Measurements from ENCODE around the gene TMEM161A. TPM values are rescaled to one million over a fixed set of nuclear protein-coding genes. Genes with fewer than 3 reads are reported as not detected.

TMEM161A gene
- polyA plus RNA-seq, 1 donor from 2014 or later = 19.5 TPM

DNA sequence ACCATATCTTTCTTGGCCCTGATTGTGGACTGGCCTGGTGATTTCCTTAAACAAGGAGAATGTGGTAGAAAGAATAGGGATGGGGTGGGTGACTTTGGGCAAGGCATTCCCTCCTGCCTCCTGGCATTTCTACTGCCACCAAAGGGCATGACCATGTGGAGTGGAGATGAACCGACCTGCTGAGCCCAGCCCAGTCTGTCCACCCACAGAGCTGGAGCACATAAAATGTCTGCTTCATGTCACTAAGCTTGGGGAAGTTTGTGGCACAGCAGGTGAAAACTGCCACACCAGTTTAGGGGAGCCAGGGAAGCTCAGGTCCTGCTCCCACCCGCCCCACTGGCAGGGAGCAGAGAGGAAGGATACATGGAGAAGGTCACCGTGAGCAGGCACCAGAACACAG lies 6.3 kb downstream of the TMEM161A start:
- Histone ChIP-seq H3K9me3 (ENCODE audit: low read length) (no peaks in the 10 kb centered on the region), H3K4me3 (ENCODE audit: low read length) (no peak overlapping the region), H3K9ac (ENCODE audit: low read length) (no peak overlapping the region), H3K9me2 (ENCODE audit: insufficient read depth, low read length) (no peaks in the 10 kb centered on the region), H3K27ac (ENCODE audit: low read length) (no peak overlapping the region), H2AFZ (ENCODE audit: low read depth, low read length) (no peak overlapping the region), H3K4me2 (ENCODE audit: low read length) (no peak overlapping the region), H3F3A (ENCODE audit: insufficient read depth, low read length, poor library complexity, severe bottlenecking) (no peaks in the 10 kb centered on the region), H3K27me3 (ENCODE audit: insufficient read depth, low read depth, low read length) (no peaks in the 10 kb centered on the region), H3K79me2 (replicated peaks; ENCODE audit: insufficient read depth, low read length) (no peaks in the 10 kb centered on the region), H4K20me1 (ENCODE audit: insufficient read depth) (no peaks in the 10 kb centered on the region), H3K36me3 (ENCODE audit: insufficient read depth, low read length) (no peaks in the 10 kb centered on the region)
- TF ChIP-seq MXI1 (conservative IDR thresholded peaks at IDR 0.05; ENCODE audit: poor library complexity, severe bottlenecking) = no peak
- no peak for TF ChIP-seq EZH2 (IDR thresholded peaks at IDR 0.05; ENCODE audit: borderline replicate concordance, insufficient read depth, low read length, poor library complexity, severe bottlenecking)

DNA sequence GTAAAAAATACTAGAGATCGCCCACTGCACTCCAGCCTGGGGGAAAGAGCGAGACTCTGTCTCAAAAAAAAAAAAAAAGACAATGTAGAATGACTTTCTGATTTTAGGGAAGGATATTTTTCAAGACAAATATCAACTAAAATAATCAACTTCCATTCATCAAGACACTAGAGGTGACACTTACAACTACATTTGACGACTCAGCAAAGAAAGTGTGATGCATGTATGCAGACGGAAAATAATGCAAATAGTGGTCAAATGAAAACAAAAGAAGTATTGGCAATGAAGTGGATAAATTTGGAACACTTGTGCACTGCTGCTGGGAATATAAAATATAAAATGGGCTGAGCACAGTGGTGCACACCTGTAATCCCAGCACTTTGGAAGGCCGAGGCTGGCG lies 12.2 kb downstream of the TMEM161A start:
- Histone ChIP-seq H3K9ac (ENCODE audit: low read length) (no peak overlapping the region), H3K4me3 (ENCODE audit: low read length) (no peak overlapping the region), H3K27ac (ENCODE audit: low read length) (no peak overlapping the region), H3K4me2 (ENCODE audit: low read length) (no peak overlapping the region), H3K36me3 (ENCODE audit: insufficient read depth, low read length) (no peaks in the 10 kb centered on the region), H2AFZ (ENCODE audit: low read depth, low read length) (no peak overlapping the region), H3K79me2 (replicated peaks; ENCODE audit: insufficient read depth, low read length) (no peaks in the 10 kb centered on the region), H3F3A (ENCODE audit: insufficient read depth, low read length, poor library complexity, severe bottlenecking) (no peaks in the 10 kb centered on the region), H4K20me1 (ENCODE audit: insufficient read depth) (no peaks in the 10 kb centered on the region), H3K9me2 (ENCODE audit: insufficient read depth, low read length) (no peaks in the 10 kb centered on the region), H3K9me3 (ENCODE audit: low read length) (no peaks in the 10 kb centered on the region), H3K27me3 (ENCODE audit: insufficient read depth, low read depth, low read length) (no peaks in the 10 kb centered on the region)
- TF ChIP-seq, protein P1, sequence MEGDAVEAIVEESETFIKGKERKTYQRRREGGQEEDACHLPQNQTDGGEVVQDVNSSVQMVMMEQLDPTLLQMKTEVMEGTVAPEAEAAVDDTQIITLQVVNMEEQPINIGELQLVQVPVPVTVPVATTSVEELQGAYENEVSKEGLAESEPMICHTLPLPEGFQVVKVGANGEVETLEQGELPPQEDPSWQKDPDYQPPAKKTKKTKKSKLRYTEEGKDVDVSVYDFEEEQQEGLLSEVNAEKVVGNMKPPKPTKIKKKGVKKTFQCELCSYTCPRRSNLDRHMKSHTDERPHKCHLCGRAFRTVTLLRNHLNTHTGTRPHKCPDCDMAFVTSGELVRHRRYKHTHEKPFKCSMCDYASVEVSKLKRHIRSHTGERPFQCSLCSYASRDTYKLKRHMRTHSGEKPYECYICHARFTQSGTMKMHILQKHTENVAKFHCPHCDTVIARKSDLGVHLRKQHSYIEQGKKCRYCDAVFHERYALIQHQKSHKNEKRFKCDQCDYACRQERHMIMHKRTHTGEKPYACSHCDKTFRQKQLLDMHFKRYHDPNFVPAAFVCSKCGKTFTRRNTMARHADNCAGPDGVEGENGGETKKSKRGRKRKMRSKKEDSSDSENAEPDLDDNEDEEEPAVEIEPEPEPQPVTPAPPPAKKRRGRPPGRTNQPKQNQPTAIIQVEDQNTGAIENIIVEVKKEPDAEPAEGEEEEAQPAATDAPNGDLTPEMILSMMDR (IDR thresholded peaks at IDR 0.05; ENCODE audit: poor library complexity, severe bottlenecking) = no peak
- TF ChIP-seq RAD21 (conservative IDR thresholded peaks at IDR 0.05) = no peak
- TF ChIP-seq EP300 (conservative IDR thresholded peaks at IDR 0.05; ENCODE audit: poor library complexity, severe bottlenecking) = no peak
- TF ChIP-seq SMC3 (conservative IDR thresholded peaks at IDR 0.05; ENCODE audit: poor library complexity) = no peak
- TF ChIP-seq EZH2 (IDR thresholded peaks at IDR 0.05; ENCODE audit: borderline replicate concordance, insufficient read depth, low read length, poor library complexity, severe bottlenecking) = no peak
- TF ChIP-seq POLR2AphosphoS5 (IDR thresholded peaks at IDR 0.05) = no peak
- no peak for TF ChIP-seq MXI1 (conservative IDR thresholded peaks at IDR 0.05; ENCODE audit: poor library complexity, severe bottlenecking)
- TF ChIP-seq, protein P2, sequence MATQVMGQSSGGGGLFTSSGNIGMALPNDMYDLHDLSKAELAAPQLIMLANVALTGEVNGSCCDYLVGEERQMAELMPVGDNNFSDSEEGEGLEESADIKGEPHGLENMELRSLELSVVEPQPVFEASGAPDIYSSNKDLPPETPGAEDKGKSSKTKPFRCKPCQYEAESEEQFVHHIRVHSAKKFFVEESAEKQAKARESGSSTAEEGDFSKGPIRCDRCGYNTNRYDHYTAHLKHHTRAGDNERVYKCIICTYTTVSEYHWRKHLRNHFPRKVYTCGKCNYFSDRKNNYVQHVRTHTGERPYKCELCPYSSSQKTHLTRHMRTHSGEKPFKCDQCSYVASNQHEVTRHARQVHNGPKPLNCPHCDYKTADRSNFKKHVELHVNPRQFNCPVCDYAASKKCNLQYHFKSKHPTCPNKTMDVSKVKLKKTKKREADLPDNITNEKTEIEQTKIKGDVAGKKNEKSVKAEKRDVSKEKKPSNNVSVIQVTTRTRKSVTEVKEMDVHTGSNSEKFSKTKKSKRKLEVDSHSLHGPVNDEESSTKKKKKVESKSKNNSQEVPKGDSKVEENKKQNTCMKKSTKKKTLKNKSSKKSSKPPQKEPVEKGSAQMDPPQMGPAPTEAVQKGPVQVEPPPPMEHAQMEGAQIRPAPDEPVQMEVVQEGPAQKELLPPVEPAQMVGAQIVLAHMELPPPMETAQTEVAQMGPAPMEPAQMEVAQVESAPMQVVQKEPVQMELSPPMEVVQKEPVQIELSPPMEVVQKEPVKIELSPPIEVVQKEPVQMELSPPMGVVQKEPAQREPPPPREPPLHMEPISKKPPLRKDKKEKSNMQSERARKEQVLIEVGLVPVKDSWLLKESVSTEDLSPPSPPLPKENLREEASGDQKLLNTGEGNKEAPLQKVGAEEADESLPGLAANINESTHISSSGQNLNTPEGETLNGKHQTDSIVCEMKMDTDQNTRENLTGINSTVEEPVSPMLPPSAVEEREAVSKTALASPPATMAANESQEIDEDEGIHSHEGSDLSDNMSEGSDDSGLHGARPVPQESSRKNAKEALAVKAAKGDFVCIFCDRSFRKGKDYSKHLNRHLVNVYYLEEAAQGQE (IDR thresholded peaks at IDR 0.05; ENCODE audit: borderline replicate concordance) = no peak
- TF ChIP-seq TAF1 (IDR thresholded peaks at IDR 0.05; ENCODE audit: low read depth) = no peak

DNA sequence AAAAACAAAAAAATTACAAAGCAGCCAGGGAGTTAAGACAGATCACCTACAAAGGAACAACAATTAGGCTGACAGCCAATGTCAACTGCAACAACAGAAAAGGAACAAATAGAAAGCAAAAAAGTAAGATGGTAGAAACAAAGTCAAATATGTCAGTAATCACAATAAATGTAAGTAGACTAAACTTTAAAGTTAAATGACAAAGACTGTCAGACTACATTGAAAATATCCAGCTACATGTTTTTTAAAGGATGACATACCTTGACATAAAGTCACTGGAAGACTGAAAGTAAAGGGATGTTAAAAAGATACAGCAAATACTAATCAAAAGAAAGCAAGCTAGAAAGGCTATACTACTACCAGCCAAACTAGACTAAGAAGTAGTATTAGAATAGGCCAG lies 14.9 kb downstream of the TMEM161A start:
- H3K27ac ChIP-seq (ENCODE audit: low read length) = no peak overlapping the region
- H2AFZ ChIP-seq (ENCODE audit: low read depth, low read length) = no peak overlapping the region
- H3K9me2 ChIP-seq (ENCODE audit: insufficient read depth, low read length) = no peaks in the 10 kb centered on the region
- H3K9ac ChIP-seq (ENCODE audit: low read length) = no peak overlapping the region
- no peaks in the 10 kb centered on the region for H3K27me3 ChIP-seq (ENCODE audit: insufficient read depth, low read depth, low read length)
- no peaks in the 10 kb centered on the region for H3K79me2 ChIP-seq (replicated peaks; ENCODE audit: insufficient read depth, low read length)
- H3F3A ChIP-seq (ENCODE audit: insufficient read depth, low read length, poor library complexity, severe bottlenecking) = no peaks in the 10 kb centered on the region
- H3K4me3 ChIP-seq (ENCODE audit: low read length) = no peak overlapping the region
- H3K36me3 ChIP-seq (ENCODE audit: insufficient read depth, low read length) = no peaks in the 10 kb centered on the region
- no peaks in the 10 kb centered on the region for H4K20me1 ChIP-seq (ENCODE audit: insufficient read depth)
- no peak overlapping the region for H3K4me2 ChIP-seq (ENCODE audit: low read length)
- no peak for TF ChIP-seq SMC3 (conservative IDR thresholded peaks at IDR 0.05; ENCODE audit: poor library complexity)
- TF ChIP-seq, protein P1 (IDR thresholded peaks at IDR 0.05; ENCODE audit: poor library complexity, severe bottlenecking) = no peak
- no peak for TF ChIP-seq EZH2 (IDR thresholded peaks at IDR 0.05; ENCODE audit: borderline replicate concordance, insufficient read depth, low read length, poor library complexity, severe bottlenecking)
- TF ChIP-seq POLR2AphosphoS5 (IDR thresholded peaks at IDR 0.05) = no peak
- TF ChIP-seq EP300 (conservative IDR thresholded peaks at IDR 0.05; ENCODE audit: poor library complexity, severe bottlenecking) = no peak
- no peaks in the 10 kb centered on the region for H3K9me3 ChIP-seq (ENCODE audit: low read length)

Data from neural cell (in vitro differentiated cells).